ENCODE measurements around the gene RPS6KA2. TPM values are rescaled to one million over a fixed set of nuclear protein-coding genes. Genes with fewer than 3 reads are reported as not detected.

Gene RPS6KA2
- total RNA-seq, 1 experiment from 2014 or later = 18.5 TPM

- Histone ChIP-seq H3K4me2 (no peak overlapping the region), H3K27ac (no peak overlapping the region), H3K4me3 (no peak overlapping the region), H4K20me1 (ENCODE audit: insufficient read depth) (no peaks in the 10 kb centered on the region), H3K79me2 (ENCODE audit: low read depth) (no peaks in the 10 kb centered on the region), H3K9me2 (ENCODE audit: insufficient read depth) (no peaks in the 10 kb centered on the region), H3K27me3 (ENCODE audit: insufficient read depth, low read depth) (no peaks in the 10 kb centered on the region), H2AFZ (no peak overlapping the region), H3K4me1 (replicated peaks; ENCODE audit: insufficient read depth) (no peaks in the 10 kb centered on the region), H3K9me3 (ENCODE audit: insufficient read depth, low read depth) (no peaks in the 10 kb centered on the region), H3K36me3 (ENCODE audit: low read depth) (no peaks in the 10 kb centered on the region), H3F3A (ENCODE audit: insufficient read depth, low read depth) (no peaks in the 10 kb centered on the region)
- intact Hi-C loops (cut with micrococcal nuclease; ENCODE audit: unreplicated experiment) = no loop called here
- POLR2A ChIA-PET (ENCODE audit: unreplicated experiment) = no interaction called here
- BruUV-seq (replicated peaks) = no TSS peak
- CTCF ChIA-PET = no interaction called here
- TF ChIP-seq CTCF (conservative IDR thresholded peaks at IDR 0.05) = no peak
- TF ChIP-seq EZH2 (IDR thresholded peaks at IDR 0.05; ENCODE audit: low read depth) = no peak
- no peak for DNase-seq
These were observed 211.2 kb downstream of the RPS6KA2 start for GRCh38 chr6:166415833-166416347.

- no peak overlapping the region for H2AFZ ChIP-seq
- H3K27me3 ChIP-seq (ENCODE audit: insufficient read depth, low read depth) = no peaks in the 10 kb centered on the region
- no peaks in the 10 kb centered on the region for H3K79me2 ChIP-seq (ENCODE audit: low read depth)
- H4K20me1 ChIP-seq (ENCODE audit: insufficient read depth) = no peaks in the 10 kb centered on the region
- intact Hi-C loops (cut with micrococcal nuclease; ENCODE audit: unreplicated experiment) = no loop called here
- H3K9me2 ChIP-seq (ENCODE audit: insufficient read depth) = no peaks in the 10 kb centered on the region
- no peaks in the 10 kb centered on the region for H3K4me1 ChIP-seq (replicated peaks; ENCODE audit: insufficient read depth)
- no peak for DNase-seq
- no peak overlapping the region for H3K4me2 ChIP-seq
- H3K36me3 ChIP-seq (ENCODE audit: low read depth) = no peaks in the 10 kb centered on the region
- POLR2A ChIA-PET (ENCODE audit: unreplicated experiment) = no interaction called here
- no TSS peak for BruUV-seq (replicated peaks)
- CTCF ChIA-PET = no interaction called here
- H3F3A ChIP-seq (ENCODE audit: insufficient read depth, low read depth) = no peaks in the 10 kb centered on the region
- no peak overlapping the region for H3K27ac ChIP-seq
- no peaks in the 10 kb centered on the region for H3K9me3 ChIP-seq (ENCODE audit: insufficient read depth, low read depth)
- TF ChIP-seq CTCF (conservative IDR thresholded peaks at IDR 0.05) (no peak), EZH2 (IDR thresholded peaks at IDR 0.05; ENCODE audit: low read depth) (no peak)
- no peak overlapping the region for H3K4me3 ChIP-seq
These were observed 211.7 kb downstream of the RPS6KA2 start for GRCh38 chr6:166415306-166415705.

GRCh38 chr6:166413491-166413951 lies 213.5 kb downstream of the RPS6KA2 start:
- intact Hi-C loops (cut with micrococcal nuclease; ENCODE audit: unreplicated experiment) = no loop called here
- POLR2A ChIA-PET (ENCODE audit: unreplicated experiment) = no interaction called here
- Histone ChIP-seq H3K27me3 (ENCODE audit: insufficient read depth, low read depth) (no peaks in the 10 kb centered on the region), H3K9me2 (ENCODE audit: insufficient read depth) (no peaks in the 10 kb centered on the region), H3K4me3 (no peak overlapping the region), H3K4me1 (replicated peaks; ENCODE audit: insufficient read depth) (no peaks in the 10 kb centered on the region), H3K4me2 (no peak overlapping the region), H3K36me3 (ENCODE audit: low read depth) (no peaks in the 10 kb centered on the region), H3F3A (ENCODE audit: insufficient read depth, low read depth) (no peaks in the 10 kb centered on the region), H3K79me2 (ENCODE audit: low read depth) (no peaks in the 10 kb centered on the region), H4K20me1 (ENCODE audit: insufficient read depth) (peaks cover 3% of the 10 kb centered on the region; the same call in 1 of the 2 replicates), H2AFZ (no peak overlapping the region), H3K27ac (no peak overlapping the region), H3K9me3 (ENCODE audit: insufficient read depth, low read depth) (no peaks in the 10 kb centered on the region)
- no peak for DNase-seq
- no TSS peak for BruUV-seq (replicated peaks)
- TF ChIP-seq EZH2 (IDR thresholded peaks at IDR 0.05; ENCODE audit: low read depth) (no peak), CTCF (conservative IDR thresholded peaks at IDR 0.05) (no peak)
- CTCF ChIA-PET = no interaction called here
